ENCODE results near the gene SMCP.

The SMCP gene

GRCh38 chr1:152912471-152912870 lies 34.3 kb downstream of the SMCP start:
- DNase-seq (ENCODE audit: low read depth) = no peak
- no peak overlapping the region for H3K4me3 ChIP-seq (ENCODE audit: low read depth, low read length)
- no peak for TF ChIP-seq CTCF (IDR thresholded peaks at IDR 0.05; ENCODE audit: insufficient read depth, low read depth, low read length, missing control alignments)

- no peak overlapping the region for H3K4me3 ChIP-seq (ENCODE audit: low read depth, low read length)
- DNase-seq (ENCODE audit: low read depth) = no peak
- no peak for TF ChIP-seq CTCF (IDR thresholded peaks at IDR 0.05; ENCODE audit: insufficient read depth, low read depth, low read length, missing control alignments)
These were observed 34.8 kb downstream of the SMCP start for GRCh38 chr1:152912900-152913299.

GRCh38 chr1:152917794-152918193 lies 39.7 kb downstream of the SMCP start:
- no peak for DNase-seq (ENCODE audit: low read depth)
- no peak for TF ChIP-seq CTCF (IDR thresholded peaks at IDR 0.05; ENCODE audit: insufficient read depth, low read depth, low read length, missing control alignments)
- H3K4me3 ChIP-seq (ENCODE audit: low read depth, low read length) = no peak overlapping the region

GRCh38 chr1:152919071-152919470 lies 40.9 kb downstream of the SMCP start:
- no peak for TF ChIP-seq CTCF (IDR thresholded peaks at IDR 0.05; ENCODE audit: insufficient read depth, low read depth, low read length, missing control alignments)
- no peak overlapping the region for H3K4me3 ChIP-seq (ENCODE audit: low read depth, low read length)
- no peak for DNase-seq (ENCODE audit: low read depth)

- H3K4me3 ChIP-seq (ENCODE audit: low read depth, low read length) = no peak overlapping the region
- TF ChIP-seq CTCF (IDR thresholded peaks at IDR 0.05; ENCODE audit: insufficient read depth, low read depth, low read length, missing control alignments) = no peak
- peak; percentile 41 for DNase-seq (ENCODE audit: low read depth)
These were observed 46.1 kb downstream of the SMCP start for GRCh38 chr1:152924191-152924590.

GRCh38 chr1:152926091-152926490 lies 48.0 kb downstream of the SMCP start:
- DNase-seq (ENCODE audit: low read depth) = peak; percentile 67
- no peak overlapping the region for H3K4me3 ChIP-seq (ENCODE audit: low read depth, low read length)
- TF ChIP-seq CTCF (IDR thresholded peaks at IDR 0.05; ENCODE audit: insufficient read depth, low read depth, low read length, missing control alignments) = peak; percentile 85

- TF ChIP-seq CTCF (IDR thresholded peaks at IDR 0.05; ENCODE audit: insufficient read depth, low read depth, low read length, missing control alignments) = no peak
- DNase-seq (ENCODE audit: low read depth) = no peak
These were observed 50.5 kb downstream of the SMCP start for GRCh38 chr1:152928671-152929070.

More at GRCh38 chr1:152928671-152929070, 50.5 kb downstream of the SMCP start:
- no peak overlapping the region for H3K4me3 ChIP-seq (ENCODE audit: low read depth, low read length)

Data from GM12865 (cell line).